Measurements from ENCODE around the gene CDC42SE2.
"Not testable (repeated sequence)": the region's sequence is repeated elsewhere in the genome, so short reads cannot be mapped to it uniquely, and the experiment has no call there.

Gene CDC42SE2

GRCh38 chr5:131366428-131366827 lies 102.6 kb downstream of the CDC42SE2 start:
- no peak for DNase-seq

GRCh38 chr5:131367219-131367860 lies 103.5 kb downstream of the CDC42SE2 start:
- DNase-seq: no peak

GRCh38 chr5:131368866-131369265 lies 105.0 kb downstream of the CDC42SE2 start:
- DNase-seq: no peak

GRCh38 chr5:131369558-131369957 lies 105.7 kb downstream of the CDC42SE2 start:
- DNase-seq: no peak

GRCh38 chr5:131371835-131372234 lies 108.0 kb downstream of the CDC42SE2 start:
- no peak for DNase-seq

GRCh38 chr5:131373265-131373664 lies 109.4 kb downstream of the CDC42SE2 start:
- DNase-seq: no peak

- DNase-seq: no peak
These were observed 111.5 kb downstream of the CDC42SE2 start for GRCh38 chr5:131375351-131375750.

GRCh38 chr5:131377346-131377745 lies 113.5 kb downstream of the CDC42SE2 start:
- DNase-seq: no peak

GRCh38 chr5:131377785-131378325 lies 114.0 kb downstream of the CDC42SE2 start:
- DNase-seq: no peak

GRCh38 chr5:131378721-131379541 lies 115.1 kb downstream of the CDC42SE2 start:
- DNase-seq: no peak

GRCh38 chr5:131379723-131380122 lies 115.9 kb downstream of the CDC42SE2 start:
- DNase-seq: no peak

- DNase-seq: not testable (repeated sequence)
These were observed 116.4 kb downstream of the CDC42SE2 start for GRCh38 chr5:131380238-131380637.

GRCh38 chr5:131381021-131381420 lies 117.2 kb downstream of the CDC42SE2 start:
- no peak for DNase-seq

GRCh38 chr5:131381777-131382176 lies 117.9 kb downstream of the CDC42SE2 start:
- no peak for DNase-seq

- DNase-seq: peak in 4 of 51 donors; percentile 25 to 41 (median 28)
These were observed 118.8 kb downstream of the CDC42SE2 start for GRCh38 chr5:131382407-131383395.

GRCh38 chr5:131384173-131384572 lies 120.3 kb downstream of the CDC42SE2 start:
- DNase-seq: no peak

GRCh38 chr5:131384616-131385214 lies 120.9 kb downstream of the CDC42SE2 start:
- DNase-seq: no peak

- DNase-seq: no peak
These were observed 122.3 kb downstream of the CDC42SE2 start for GRCh38 chr5:131386124-131386523.

GRCh38 chr5:131386779-131387178 lies 122.9 kb downstream of the CDC42SE2 start:
- no peak for DNase-seq

GRCh38 chr5:131387255-131387654 lies 123.4 kb downstream of the CDC42SE2 start:
- no peak for DNase-seq

All from hypothalamus (tissue), 51 donors.